SU-DHL-6 (cell line): Measurements from ENCODE around the gene SLCO1C1.

Experiments
- EZH2phosphoT487 ChIP-seq: fragments of 200-600 bp; sonication (generic), shearing (Covaris generic); conservative IDR thresholded peaks from 2 replicates; pipeline ENCODE4 v1.6.1; 2018; ENCODE audit warnings: mild to moderate bottlenecking, antibody characterized with exemption, low read length, moderate library complexity, mixed read lengths
- TF ChIP-seq, protein P1 (sequence below): fragments of 200-600 bp; sonication (generic); IDR thresholded peaks from one replicate; pipeline ENCODE4 v1.5.1; 2017; ENCODE audit warnings: antibody characterized with exemption, mild to moderate bottlenecking, low read length, moderate library complexity; ENCODE audit not compliant: insufficient read depth, poor library complexity, severe bottlenecking

DNA sequence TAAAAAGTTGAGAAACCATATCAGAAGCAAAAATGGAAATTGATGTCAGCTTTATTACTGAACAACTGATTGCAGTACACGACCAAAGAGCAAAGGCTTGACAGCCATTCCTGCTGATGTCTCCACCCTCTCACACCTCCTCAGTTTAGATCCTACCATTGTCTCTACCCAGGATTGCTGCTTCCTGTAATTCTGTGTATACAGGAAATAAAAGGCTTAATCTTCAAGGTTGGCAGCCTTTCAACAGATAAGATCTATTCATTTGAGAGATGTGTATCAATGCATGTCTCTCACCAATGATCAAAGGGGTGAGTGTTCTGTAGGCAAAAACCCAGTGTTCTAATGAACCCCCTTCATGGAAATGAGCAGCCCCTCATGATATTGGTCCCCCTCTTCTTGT, 27.0 kb downstream of the SLCO1C1 start:
- TF ChIP-seq, protein P1, sequence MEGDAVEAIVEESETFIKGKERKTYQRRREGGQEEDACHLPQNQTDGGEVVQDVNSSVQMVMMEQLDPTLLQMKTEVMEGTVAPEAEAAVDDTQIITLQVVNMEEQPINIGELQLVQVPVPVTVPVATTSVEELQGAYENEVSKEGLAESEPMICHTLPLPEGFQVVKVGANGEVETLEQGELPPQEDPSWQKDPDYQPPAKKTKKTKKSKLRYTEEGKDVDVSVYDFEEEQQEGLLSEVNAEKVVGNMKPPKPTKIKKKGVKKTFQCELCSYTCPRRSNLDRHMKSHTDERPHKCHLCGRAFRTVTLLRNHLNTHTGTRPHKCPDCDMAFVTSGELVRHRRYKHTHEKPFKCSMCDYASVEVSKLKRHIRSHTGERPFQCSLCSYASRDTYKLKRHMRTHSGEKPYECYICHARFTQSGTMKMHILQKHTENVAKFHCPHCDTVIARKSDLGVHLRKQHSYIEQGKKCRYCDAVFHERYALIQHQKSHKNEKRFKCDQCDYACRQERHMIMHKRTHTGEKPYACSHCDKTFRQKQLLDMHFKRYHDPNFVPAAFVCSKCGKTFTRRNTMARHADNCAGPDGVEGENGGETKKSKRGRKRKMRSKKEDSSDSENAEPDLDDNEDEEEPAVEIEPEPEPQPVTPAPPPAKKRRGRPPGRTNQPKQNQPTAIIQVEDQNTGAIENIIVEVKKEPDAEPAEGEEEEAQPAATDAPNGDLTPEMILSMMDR: no peak
- no peak for TF ChIP-seq EZH2phosphoT487
